Activated CD4-positive, alpha-beta T cell treated with anti-CD3 and anti-CD28 coated beads, Interleukin-2, amount 10 ng/mL, durations not matched to agents 24 days and 14 days (primary cell): ENCODE measurements around the gene MTMR3. TPM values are rescaled to one million over a fixed set of nuclear protein-coding genes. Genes with fewer than 3 reads are reported as not detected.
"Not testable (repeated sequence)": the region's sequence is repeated elsewhere in the genome, so short reads cannot be mapped to it uniquely, and the experiment has no call there.

Experiments used
- DNase-seq: peaks from one replicate; pipeline ENCODE4 v3.0.0; 2022
- H3K27ac Mint-ChIP-seq: one replicate; pipeline ENCODE4 v1.8.0; 2022; ENCODE audit warnings: mild to moderate bottlenecking, mixed read lengths
- H3K27me3 Mint-ChIP-seq: one replicate; pipeline ENCODE4 v1.8.0; 2022; ENCODE audit warnings: mixed read lengths
- H3K36me3 Mint-ChIP-seq: one replicate; pipeline ENCODE4 v1.8.0; 2022; ENCODE audit warnings: low read depth, mild to moderate bottlenecking, mixed read lengths
- H3K4me1 Mint-ChIP-seq: one replicate; pipeline ENCODE4 v1.8.0; 2021; ENCODE audit warnings: mixed read lengths
- H3K4me3 Mint-ChIP-seq: one replicate; pipeline ENCODE4 v1.8.0; 2022; ENCODE audit warnings: mild to moderate bottlenecking, moderate library complexity, mixed read lengths
- H3K9me3 Mint-ChIP-seq: one replicate; pipeline ENCODE4 v1.8.0; 2021; ENCODE audit warnings: mixed read lengths
- intact Hi-C: fragments of 100-400 bp; cut with micrococcal nuclease; formaldehyde crosslinking; loops from one replicate; pipeline ENCODE4 v1.15.1; 2023
- total RNA-seq: library from RNA; stranded (reverse); gene quantifications from 2 replicates; pipeline ENCODE4 v1.2.3, GENCODE V29; 2022

MTMR3 gene
- total RNA-seq, 1 donor from 2014 or later = 23.9 TPM

- Mint-ChIP-seq H3K9me3 (peaks cover 6% of the 10 kb centered on the region), H3K27me3 (peaks cover 2% of the 10 kb centered on the region), H3K4me3 (no peak overlapping the region), H3K27ac (no peak overlapping the region), H3K4me1 (peaks cover 14% of the 10 kb centered on the region), H3K36me3 (no peaks in the 10 kb centered on the region)
- DNase-seq = no peak
- intact Hi-C loops = no loop called here
Observed at GRCh38 chr22:30045494-30045887, 162.5 kb downstream of the MTMR3 start.

DNA sequence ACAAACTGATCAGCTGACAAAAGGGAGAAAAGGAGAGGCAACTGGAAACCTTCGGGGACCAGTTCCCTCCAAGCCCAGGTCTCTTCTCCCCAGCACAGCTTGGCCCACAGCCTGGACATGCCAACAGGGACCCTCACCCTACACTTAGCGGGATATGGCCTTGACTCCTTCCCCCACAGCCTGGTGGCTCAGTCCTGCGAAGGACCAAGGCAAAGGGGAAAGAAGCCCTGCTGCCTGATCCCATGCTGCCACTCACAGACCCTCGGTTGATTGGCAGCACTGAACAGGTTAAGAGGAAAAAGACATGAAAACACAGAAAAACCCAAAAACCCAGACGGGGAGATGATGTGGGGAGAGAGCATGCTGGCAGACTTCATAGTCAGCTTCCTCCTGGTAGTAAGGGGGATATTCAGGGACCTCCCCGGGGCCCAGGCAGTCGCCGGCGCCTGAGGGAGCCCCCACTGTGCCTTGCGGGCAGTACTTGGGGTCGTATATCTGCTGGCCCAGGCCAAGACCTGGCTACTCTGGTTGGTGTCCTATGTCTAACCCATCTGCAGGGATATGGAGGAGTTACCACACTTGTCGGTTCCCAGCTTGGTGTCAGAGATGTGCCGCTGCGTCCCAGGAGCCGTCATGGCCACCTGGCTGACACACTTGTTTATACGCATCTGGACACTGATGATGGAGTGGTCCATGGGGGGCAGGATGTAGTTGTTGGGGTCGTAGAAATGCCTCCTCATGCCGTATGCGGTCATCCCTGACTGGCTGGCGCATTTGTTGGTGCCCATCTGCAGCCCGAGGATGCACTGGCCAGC lies 163.1 kb downstream of the MTMR3 start:
- Mint-ChIP-seq H3K27me3 (peaks cover 2% of the 10 kb centered on the region), H3K4me3 (no peak overlapping the region), H3K27ac (no peak overlapping the region), H3K36me3 (no peaks in the 10 kb centered on the region), H3K9me3 (peaks cover 6% of the 10 kb centered on the region), H3K4me1 (peaks cover 14% of the 10 kb centered on the region)
- intact Hi-C loops = no loop called here
- no peak for DNase-seq

GRCh38 chr22:30046716-30047363 lies 163.9 kb downstream of the MTMR3 start:
- peaks cover 6% of the 10 kb centered on the region for H3K9me3 Mint-ChIP-seq
- no peak for DNase-seq
- no peaks in the 10 kb centered on the region for H3K36me3 Mint-ChIP-seq
- peak overlapping the region; percentile 24 for H3K4me3 Mint-ChIP-seq
- peaks cover 2% of the 10 kb centered on the region for H3K27me3 Mint-ChIP-seq
- intact Hi-C loops = loop anchor here (1.0 kb wide), 1 partner anchor 39 kb away; no protein-coding TSS in a partner anchor
- H3K27ac Mint-ChIP-seq = no peak overlapping the region
- H3K4me1 Mint-ChIP-seq = peaks cover 14% of the 10 kb centered on the region

DNA sequence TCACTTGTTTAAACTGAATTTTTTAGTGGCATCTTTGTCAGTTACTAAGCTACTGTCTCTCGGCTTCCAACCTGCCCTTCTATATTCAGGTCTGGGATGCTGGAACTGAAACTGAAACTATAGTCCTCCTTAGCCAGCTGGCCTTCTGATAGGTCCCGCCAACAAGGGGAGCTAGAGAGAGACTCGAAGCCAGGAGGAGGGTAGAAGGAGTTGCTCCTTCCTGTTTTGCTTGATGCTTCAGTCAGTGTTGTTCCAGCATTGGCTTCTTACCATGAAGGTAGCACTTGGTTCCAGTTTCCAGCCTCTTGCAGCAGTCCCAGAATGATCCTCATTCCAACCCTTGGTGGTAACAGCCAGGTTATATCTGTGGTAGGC lies 164.4 kb downstream of the MTMR3 start:
- intact Hi-C loops = loop anchor here (1.0 kb wide), 1 partner anchor 39 kb away; no protein-coding TSS in a partner anchor
- H3K27me3 Mint-ChIP-seq = no peaks in the 10 kb centered on the region
- H3K36me3 Mint-ChIP-seq = no peaks in the 10 kb centered on the region
- peak overlapping the region; percentile 24 for H3K4me3 Mint-ChIP-seq
- peaks cover 12% of the 10 kb centered on the region for H3K4me1 Mint-ChIP-seq
- DNase-seq = peak; percentile 86
- no peak overlapping the region for H3K27ac Mint-ChIP-seq
- peaks cover 6% of the 10 kb centered on the region for H3K9me3 Mint-ChIP-seq

DNA sequence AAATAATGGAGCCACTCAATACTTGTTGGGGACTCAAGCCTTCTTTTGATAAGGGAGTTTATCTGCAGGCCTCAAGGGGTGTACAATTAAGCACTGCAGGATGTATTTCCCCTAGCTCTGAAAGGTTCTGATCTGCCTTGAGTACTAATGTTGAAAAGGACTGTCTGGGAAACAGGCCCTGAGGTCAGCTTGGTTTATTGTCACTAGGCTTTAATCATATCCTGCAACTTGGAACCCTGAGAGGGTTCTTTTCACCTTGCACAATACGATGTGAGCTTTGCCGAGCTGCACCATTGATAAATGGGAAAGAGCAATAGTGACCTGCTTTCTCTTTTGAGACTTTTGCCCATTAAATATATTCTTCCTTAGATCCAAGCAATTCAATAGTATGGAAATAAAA lies 165.7 kb downstream of the MTMR3 start:
- Mint-ChIP-seq H3K9me3 (peaks cover 6% of the 10 kb centered on the region), H3K36me3 (no peaks in the 10 kb centered on the region), H3K4me1 (peaks cover 12% of the 10 kb centered on the region), H3K4me3 (no peak overlapping the region), H3K27me3 (no peaks in the 10 kb centered on the region), H3K27ac (no peak overlapping the region)
- intact Hi-C loops = no loop called here
- DNase-seq = no peak

DNA sequence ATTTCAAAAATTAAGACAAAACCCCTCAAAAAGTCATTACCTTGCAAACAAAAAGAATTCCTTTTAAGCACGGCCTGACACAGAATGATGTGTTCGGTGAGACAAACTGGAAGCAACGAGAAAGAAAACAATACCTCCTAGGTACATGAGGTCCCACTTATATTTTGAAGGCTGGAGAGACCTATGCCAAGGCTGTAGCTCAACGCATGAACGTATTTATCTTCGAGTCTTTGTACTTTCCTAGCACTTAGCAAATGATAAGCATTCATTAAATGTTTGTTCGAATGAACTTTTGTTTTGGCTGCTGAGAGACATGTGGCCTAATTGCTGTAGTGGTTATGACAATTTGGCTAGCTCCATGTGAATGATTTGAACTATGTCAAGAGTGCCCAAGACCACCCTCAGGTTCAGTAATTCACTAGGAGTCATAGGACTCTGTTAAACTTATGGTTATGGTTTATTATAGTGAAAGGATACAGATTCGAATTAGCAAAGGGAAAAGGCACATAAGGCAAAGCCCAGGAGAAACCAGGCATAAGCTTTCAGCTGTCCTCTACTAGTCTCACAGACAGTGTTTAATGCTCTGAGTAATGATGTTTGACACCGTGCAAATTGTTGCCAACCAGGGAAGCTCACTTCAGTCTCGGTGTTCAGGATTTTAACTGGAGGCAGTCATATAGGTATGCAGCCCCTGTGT lies 171.2 kb downstream of the MTMR3 start:
- Mint-ChIP-seq H3K36me3 (peaks cover 2% of the 10 kb centered on the region), H3K27ac (no peak overlapping the region), H3K27me3 (no peaks in the 10 kb centered on the region), H3K4me1 (no peaks in the 10 kb centered on the region), H3K4me3 (no peak overlapping the region), H3K9me3 (peaks cover 9% of the 10 kb centered on the region)
- intact Hi-C loops = loop anchor here (5.0 kb wide), 1 partner anchor 33 kb away; no protein-coding TSS in a partner anchor
- no peak for DNase-seq

DNA sequence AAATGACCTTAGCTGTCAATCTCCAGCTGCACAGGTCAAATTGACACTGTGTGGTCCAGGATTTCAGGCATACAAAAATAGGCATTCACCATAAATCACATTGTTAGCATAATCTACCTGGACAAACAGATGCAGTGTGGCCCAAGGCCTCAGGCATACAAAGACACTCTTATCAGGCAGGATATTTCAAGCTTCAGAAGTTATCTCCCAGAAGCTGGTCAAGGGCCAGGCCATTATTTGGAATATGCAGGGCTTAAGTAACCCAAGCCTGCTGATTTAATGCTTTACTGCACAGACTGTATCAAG lies 171.7 kb downstream of the MTMR3 start:
- no peak overlapping the region for H3K4me3 Mint-ChIP-seq
- peaks cover 2% of the 10 kb centered on the region for H3K36me3 Mint-ChIP-seq
- H3K27me3 Mint-ChIP-seq = no peaks in the 10 kb centered on the region
- H3K4me1 Mint-ChIP-seq = no peaks in the 10 kb centered on the region
- intact Hi-C loops = loop anchor here (5.0 kb wide), 1 partner anchor 33 kb away; no protein-coding TSS in a partner anchor
- peaks cover 9% of the 10 kb centered on the region for H3K9me3 Mint-ChIP-seq
- no peak overlapping the region for H3K27ac Mint-ChIP-seq
- no peak for DNase-seq

DNA sequence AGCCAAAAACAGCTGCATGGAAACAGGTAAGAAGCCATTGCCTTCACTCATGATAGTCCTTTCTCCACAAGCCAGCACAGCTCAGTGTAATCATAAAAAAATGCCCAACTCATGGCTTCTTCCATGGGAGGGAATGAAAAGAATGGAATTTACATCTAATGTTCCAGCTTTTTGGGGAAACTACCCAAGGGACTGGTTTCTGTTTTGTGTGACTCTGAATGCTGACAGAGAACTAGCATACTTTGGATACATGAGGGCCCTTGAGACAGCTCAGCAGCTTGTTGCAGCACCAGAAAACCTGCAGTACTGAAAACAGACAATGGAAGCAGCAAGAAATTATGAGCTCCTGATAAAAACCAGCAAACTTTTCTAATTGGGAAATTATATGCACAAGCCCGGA lies 173.0 kb downstream of the MTMR3 start:
- Mint-ChIP-seq H3K4me3 (no peak overlapping the region), H3K27ac (no peak overlapping the region), H3K27me3 (no peaks in the 10 kb centered on the region), H3K4me1 (no peaks in the 10 kb centered on the region), H3K9me3 (peaks cover 9% of the 10 kb centered on the region), H3K36me3 (peaks cover 2% of the 10 kb centered on the region)
- DNase-seq = no peak
- intact Hi-C loops = no loop called here

DNA sequence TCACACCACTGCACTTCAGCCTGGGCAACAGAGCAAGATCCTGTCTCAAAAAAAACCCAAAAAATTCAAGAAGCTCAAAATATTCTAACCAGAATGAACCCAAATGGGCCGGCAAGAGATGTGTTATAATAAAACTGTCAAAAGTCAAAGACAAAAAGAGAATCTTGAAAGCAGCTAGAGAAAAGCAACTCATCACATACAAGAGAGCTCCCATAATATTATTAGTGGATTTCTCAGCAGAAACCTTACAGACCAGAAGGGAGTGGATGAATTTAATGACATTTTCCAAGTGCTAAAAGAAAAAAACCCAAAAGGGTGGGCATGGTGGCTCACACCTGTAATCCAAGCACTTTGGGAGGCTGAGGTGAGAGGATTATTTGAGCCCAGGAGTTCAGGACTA lies 174.4 kb downstream of the MTMR3 start:
- Mint-ChIP-seq H3K36me3 (peaks cover 2% of the 10 kb centered on the region), H3K27ac (no peak overlapping the region), H3K4me1 (no peaks in the 10 kb centered on the region), H3K4me3 (no peak overlapping the region), H3K27me3 (no peaks in the 10 kb centered on the region), H3K9me3 (peaks cover 14% of the 10 kb centered on the region)
- intact Hi-C loops = no loop called here
- no peak for DNase-seq

- H3K27ac Mint-ChIP-seq, DNase-seq, H3K4me1 Mint-ChIP-seq, H3K36me3 Mint-ChIP-seq, H3K4me3 Mint-ChIP-seq, intact Hi-C loops: not testable (repeated sequence)
- H3K9me3 Mint-ChIP-seq = peaks cover 22% of the 10 kb centered on the region
- peaks cover 14% of the 10 kb centered on the region for H3K27me3 Mint-ChIP-seq
Observed at GRCh38 chr22:30059346-30060020, 176.5 kb downstream of the MTMR3 start.

DNA sequence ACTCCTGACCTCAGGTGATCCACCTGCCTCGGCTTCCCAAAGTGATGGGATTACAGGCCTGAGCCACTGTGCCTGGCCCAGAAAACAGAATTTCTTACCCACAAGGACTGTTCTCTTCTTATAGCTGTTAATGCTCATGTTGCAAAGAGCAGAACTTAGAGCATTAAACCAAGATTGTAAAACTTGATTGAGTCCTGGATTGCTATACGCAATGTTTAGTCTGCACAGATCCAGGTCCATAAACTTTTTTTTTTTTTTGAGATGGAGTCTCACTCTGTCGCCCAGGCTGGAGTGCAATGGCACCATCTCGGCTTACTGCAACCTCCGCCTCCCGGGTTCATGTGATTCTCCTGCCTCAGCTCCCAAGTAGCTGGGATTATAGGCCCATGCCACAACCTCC lies 178.1 kb downstream of the MTMR3 start:
- H3K27ac Mint-ChIP-seq, H3K4me1 Mint-ChIP-seq, DNase-seq, intact Hi-C loops, H3K4me3 Mint-ChIP-seq, H3K36me3 Mint-ChIP-seq: not testable (repeated sequence)
- H3K27me3 Mint-ChIP-seq = peaks cover 14% of the 10 kb centered on the region
- peaks cover 22% of the 10 kb centered on the region for H3K9me3 Mint-ChIP-seq

DNA sequence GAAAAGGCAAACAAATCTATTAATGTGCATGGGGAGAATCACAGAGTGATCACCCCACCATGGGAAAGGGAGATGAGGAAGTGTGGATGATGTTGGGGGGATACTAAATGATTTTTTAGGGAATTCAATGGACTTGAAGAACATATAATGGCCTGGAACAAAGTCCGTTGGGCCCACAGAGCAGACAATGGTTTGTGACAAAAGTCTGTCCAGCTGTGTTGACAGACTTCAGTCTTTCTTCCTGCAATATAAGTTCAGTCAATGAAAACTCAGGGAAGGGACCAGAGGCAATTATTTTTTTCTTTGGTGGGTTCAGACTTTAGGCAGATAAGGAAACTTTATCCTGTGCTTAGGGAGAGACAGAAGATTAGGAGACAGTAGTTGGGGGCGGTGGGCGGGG lies 179.3 kb downstream of the MTMR3 start:
- peaks cover 14% of the 10 kb centered on the region for H3K27me3 Mint-ChIP-seq
- H3K4me1 Mint-ChIP-seq = no peaks in the 10 kb centered on the region
- no peaks in the 10 kb centered on the region for H3K36me3 Mint-ChIP-seq
- H3K9me3 Mint-ChIP-seq = peaks cover 16% of the 10 kb centered on the region
- intact Hi-C loops = no loop called here
- H3K4me3 Mint-ChIP-seq = no peak overlapping the region
- no peak for DNase-seq
- H3K27ac Mint-ChIP-seq = no peak overlapping the region

- Mint-ChIP-seq H3K27ac (no peak overlapping the region), H3K36me3 (no peaks in the 10 kb centered on the region), H3K27me3 (peaks cover 14% of the 10 kb centered on the region), H3K4me1 (no peaks in the 10 kb centered on the region), H3K4me3 (no peak overlapping the region), H3K9me3 (peaks cover 13% of the 10 kb centered on the region)
- DNase-seq = no peak
- intact Hi-C loops = no loop called here
Observed at GRCh38 chr22:30062950-30063349, 180.0 kb downstream of the MTMR3 start.

GRCh38 chr22:30064172-30064571 lies 181.2 kb downstream of the MTMR3 start:
- no peak overlapping the region for H3K4me3 Mint-ChIP-seq
- intact Hi-C loops = no loop called here
- peaks cover 14% of the 10 kb centered on the region for H3K27me3 Mint-ChIP-seq
- no peaks in the 10 kb centered on the region for H3K36me3 Mint-ChIP-seq
- no peaks in the 10 kb centered on the region for H3K4me1 Mint-ChIP-seq
- H3K9me3 Mint-ChIP-seq = peaks cover 13% of the 10 kb centered on the region
- DNase-seq = no peak
- no peak overlapping the region for H3K27ac Mint-ChIP-seq
